Vagina (tissue), 2 donors: ENCODE results near the gene GALNT15.

Experiments
- POLR2A ChIP-seq, 2 donors: fragments of 450-650 bp; IDR thresholded peaks; one replicate each; pipeline ENCODE4 v1.6.1; 2017; ENCODE audit warnings: antibody characterized with exemption in 2 of 2, mild to moderate bottlenecking in 2 of 2, moderate library complexity in 2 of 2
- TF ChIP-seq, protein P1 (sequence below), 3 experiments: fragments of 450-650 bp in 2 of 3; fragments of 200-600 bp in 1 of 3; sonication (generic) in 1 of 3; IDR thresholded peaks; one replicate each; pipeline ENCODE4 v1.5.1; 2017 to 2019; ENCODE audit warnings: antibody characterized with exemption in 3 of 3, mild to moderate bottlenecking in 2 of 3, moderate library complexity in 2 of 3

- TF ChIP-seq, protein P1, sequence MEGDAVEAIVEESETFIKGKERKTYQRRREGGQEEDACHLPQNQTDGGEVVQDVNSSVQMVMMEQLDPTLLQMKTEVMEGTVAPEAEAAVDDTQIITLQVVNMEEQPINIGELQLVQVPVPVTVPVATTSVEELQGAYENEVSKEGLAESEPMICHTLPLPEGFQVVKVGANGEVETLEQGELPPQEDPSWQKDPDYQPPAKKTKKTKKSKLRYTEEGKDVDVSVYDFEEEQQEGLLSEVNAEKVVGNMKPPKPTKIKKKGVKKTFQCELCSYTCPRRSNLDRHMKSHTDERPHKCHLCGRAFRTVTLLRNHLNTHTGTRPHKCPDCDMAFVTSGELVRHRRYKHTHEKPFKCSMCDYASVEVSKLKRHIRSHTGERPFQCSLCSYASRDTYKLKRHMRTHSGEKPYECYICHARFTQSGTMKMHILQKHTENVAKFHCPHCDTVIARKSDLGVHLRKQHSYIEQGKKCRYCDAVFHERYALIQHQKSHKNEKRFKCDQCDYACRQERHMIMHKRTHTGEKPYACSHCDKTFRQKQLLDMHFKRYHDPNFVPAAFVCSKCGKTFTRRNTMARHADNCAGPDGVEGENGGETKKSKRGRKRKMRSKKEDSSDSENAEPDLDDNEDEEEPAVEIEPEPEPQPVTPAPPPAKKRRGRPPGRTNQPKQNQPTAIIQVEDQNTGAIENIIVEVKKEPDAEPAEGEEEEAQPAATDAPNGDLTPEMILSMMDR (IDR thresholded peaks at IDR 0.05) = no peak
- TF ChIP-seq POLR2A (IDR thresholded peaks at IDR 0.05) = no peak
Measured at GRCh38 chr3:16272588-16272987, 98.1 kb downstream of the GALNT15 start.
